Hepatocyte (in vitro differentiated cells): Measurements from ENCODE around the gene HYLS1. TPM values are rescaled to one million over a fixed set of nuclear protein-coding genes. Genes with fewer than 3 reads are reported as not detected.
"Not testable (repeated sequence)": the region's sequence is repeated elsewhere in the genome, so short reads cannot be mapped to it uniquely, and the experiment has no call there.

Experiments used
- DNase-seq: peaks from one replicate; pipeline ENCODE4 v3.0.0-alpha.2; 2016; ENCODE audit warnings: low spot score
- H2AFZ ChIP-seq: fragments of 200-600 bp; sonication (generic); 2 replicates; pipeline ENCODE4 v1.6.0; 2016; ENCODE audit warnings: antibody characterized with exemption, mild to moderate bottlenecking
- H3K27ac ChIP-seq: fragments of 200-600 bp; sonication (generic); 2 replicates; pipeline ENCODE4 v1.5.1; 2016; ENCODE audit warnings: mild to moderate bottlenecking
- H3K27me3 ChIP-seq: fragments of 200-600 bp; sonication (generic); 2 replicates; pipeline ENCODE4 v1.6.1; 2016
- H3K36me3 ChIP-seq: fragments of 200-600 bp; sonication (generic); replicated peaks from 2 replicates; pipeline ENCODE4 v1.5.1; 2016; ENCODE audit warnings: low read depth; ENCODE audit not compliant: insufficient read depth
- H3K4me1 ChIP-seq: fragments of 200-600 bp; sonication (generic); 2 replicates; pipeline ENCODE4 v1.5.1; 2016; ENCODE audit warnings: mild to moderate bottlenecking, moderate library complexity; ENCODE audit not compliant: insufficient read depth
- H3K4me2 ChIP-seq: fragments of 200-600 bp; sonication (generic); 2 replicates; pipeline ENCODE4 v1.6.0; 2016
- H3K4me3 ChIP-seq: fragments of 200-600 bp; sonication (generic); 2 replicates; pipeline ENCODE4 v1.5.1; 2016; ENCODE audit warnings: mild to moderate bottlenecking
- H3K79me2 ChIP-seq: fragments of 200-600 bp; sonication (generic); 2 replicates; pipeline ENCODE4 v1.6.0; 2017; ENCODE audit warnings: mild to moderate bottlenecking
- H3K9me2 ChIP-seq: fragments of 200-600 bp; sonication (generic); replicated peaks from 2 replicates; pipeline ENCODE4 v1.6.0; 2017; ENCODE audit warnings: mild to moderate bottlenecking; ENCODE audit not compliant: insufficient read depth
- H3K9me3 ChIP-seq: fragments of 200-600 bp; sonication (generic); 2 replicates; pipeline ENCODE4 v1.5.1; 2016; ENCODE audit warnings: low read depth, mild to moderate bottlenecking
- H4K20me1 ChIP-seq: fragments of 200-600 bp; sonication (generic); 2 replicates; pipeline ENCODE4 v1.6.0; 2016; ENCODE audit warnings: mild to moderate bottlenecking; ENCODE audit not compliant: insufficient read depth, poor library complexity, severe bottlenecking
- CTCF ChIP-seq: fragments of 200-600 bp; sonication (generic); IDR thresholded peaks from 2 replicates; pipeline ENCODE4 v1.5.1; 2016; ENCODE audit warnings: antibody characterized with exemption, mild to moderate bottlenecking; ENCODE audit not compliant: poor library complexity
- EZH2 ChIP-seq: fragments of 200-600 bp; sonication (generic); IDR thresholded peaks from 2 replicates; pipeline ENCODE4 v1.6.1; 2016; ENCODE audit warnings: antibody characterized with exemption, mild to moderate bottlenecking, borderline replicate concordance
- EZH2phosphoT487 ChIP-seq: fragments of 200-600 bp; sonication (generic); IDR thresholded peaks from one replicate; pipeline ENCODE4 v1.6.1; 2018; ENCODE audit warnings: antibody characterized with exemption, mild to moderate bottlenecking, low read depth, moderate library complexity; ENCODE audit not compliant: unreplicated experiment, severe bottlenecking
- WGBS: methylation state at CpG from one replicate; pipeline ENCODE4 v1.1.6; 2016; ENCODE audit warnings: low lambda C conversion rate; ENCODE audit errors: missing lambda C conversion rate; 5-methylcytosine and 5-hydroxymethylcytosine counted together
- polyA plus RNA-seq: library from polyadenylated mRNA; unstranded; fragments of >200 nt; fragmentation: Nextera tagmentation; extraction: Ambion mirVana; gene quantifications from 2 replicates; pipeline ENCODE4 v1.2.1, GENCODE V29; 2016
- total RNA-seq: library from RNA; depleted of rRNA; stranded (reverse); fragments of >200 nt; gene quantifications from 2 replicates; pipeline ENCODE4 v1.2.3, GENCODE V29; 2014

The HYLS1 gene
- total RNA-seq (4.1 and 5.7 TPM in 2 replicates), polyA plus RNA-seq (4.3 and 5.4 TPM in 2 replicates)

- Histone ChIP-seq H2AFZ (peak within 1 kb of the TSS; percentile 95), H3K79me2 (peaks cover 26% of the 10 kb centered on the region), H3K27me3 (no peaks in the 10 kb centered on the region), H3K4me3 (peak within 1 kb of the TSS; percentile 89), H3K27ac (peak within 1 kb of the TSS; percentile 89), H4K20me1 (no peaks in the 10 kb centered on the region), H3K9me2 (no peaks in the 10 kb centered on the region), H3K4me2 (peak within 1 kb of the TSS; percentile 71), H3K36me3 (no peaks in the 10 kb centered on the region), H3K4me1 (peaks cover 3% of the 10 kb centered on the region), H3K9me3 (no peaks in the 10 kb centered on the region)
- peak; percentile 25 for TF ChIP-seq CTCF
- TF ChIP-seq EZH2phosphoT487, result no peak
- 4% methylated on average over 83 of the region's 91 CpGs for WGBS
- peak; percentile 94 for DNase-seq
Observed at GRCh38 chr11:125887373-125888324, at the start of gene HYLS1. HYLS1 (plus strand) TSS chr11:125887668; CDS start chr11:125899369, 11,701 bp downstream.

GRCh38 chr11:125842321-125842948 is 45.0 kb upstream of the HYLS1 start:
- no peaks in the 10 kb centered on the region for H3K9me2 ChIP-seq
- DNase-seq, result no peak
- H4K20me1 ChIP-seq, result no peaks in the 10 kb centered on the region
- H2AFZ ChIP-seq, result no peak overlapping the region
- H3K27ac ChIP-seq, result no peak overlapping the region
- TF ChIP-seq EZH2 (no peak), CTCF (no peak), EZH2phosphoT487 (no peak)
- no peaks in the 10 kb centered on the region for H3K36me3 ChIP-seq
- no peaks in the 10 kb centered on the region for H3K79me2 ChIP-seq
- no peak overlapping the region for H3K4me3 ChIP-seq
- 76% methylated on average over 3 of the region's 3 CpGs for WGBS
- no peak overlapping the region for H3K4me2 ChIP-seq
- no peaks in the 10 kb centered on the region for H3K27me3 ChIP-seq
- H3K4me1 ChIP-seq, result no peaks in the 10 kb centered on the region
- H3K9me3 ChIP-seq, result no peaks in the 10 kb centered on the region

- Histone ChIP-seq H3K27me3 (no peaks in the 10 kb centered on the region), H3K27ac (no peak overlapping the region), H3K4me1 (no peaks in the 10 kb centered on the region), H3K36me3 (no peaks in the 10 kb centered on the region), H2AFZ (no peak overlapping the region), H3K4me3 (no peak overlapping the region), H4K20me1 (no peaks in the 10 kb centered on the region), H3K9me2 (no peaks in the 10 kb centered on the region), H3K79me2 (no peaks in the 10 kb centered on the region), H3K4me2 (no peak overlapping the region), H3K9me3 (no peaks in the 10 kb centered on the region)
- no peak for DNase-seq
- TF ChIP-seq EZH2 (no peak), CTCF (no peak), EZH2phosphoT487 (no peak)
Observed at GRCh38 chr11:125846188-125846587, 41.3 kb upstream of the HYLS1 start.

- not testable (repeated sequence) for H3K9me3 ChIP-seq, H3K79me2 ChIP-seq, H3K4me2 ChIP-seq, H3K4me1 ChIP-seq, H3K27ac ChIP-seq, H2AFZ ChIP-seq, H3K9me2 ChIP-seq, DNase-seq, H3K36me3 ChIP-seq, H3K4me3 ChIP-seq, H3K27me3 ChIP-seq, H4K20me1 ChIP-seq
- WGBS, result 84% methylated on average over 9 of the region's 9 CpGs
Observed at GRCh38 chr11:125857670-125858069, 29.8 kb upstream of the HYLS1 start.

GRCh38 chr11:125862786-125863185 is 24.7 kb upstream of the HYLS1 start:
- not testable (repeated sequence) for H3K27me3 ChIP-seq, H3K36me3 ChIP-seq, H3K4me3 ChIP-seq, H3K79me2 ChIP-seq, H2AFZ ChIP-seq, H3K27ac ChIP-seq, H3K9me3 ChIP-seq, DNase-seq, H4K20me1 ChIP-seq, H3K4me1 ChIP-seq, H3K9me2 ChIP-seq, H3K4me2 ChIP-seq
- WGBS, result no CpG with 5 or more reads among the region's 33 CpGs

GRCh38 chr11:125865354-125865753 is 22.1 kb upstream of the HYLS1 start:
- H3K36me3 ChIP-seq, H4K20me1 ChIP-seq, H3K4me2 ChIP-seq, H3K4me3 ChIP-seq, H3K9me2 ChIP-seq, H3K79me2 ChIP-seq, H3K9me3 ChIP-seq, H2AFZ ChIP-seq, H3K27me3 ChIP-seq, H3K4me1 ChIP-seq, H3K27ac ChIP-seq, DNase-seq: not testable (repeated sequence)
- WGBS, result 90% methylated on average over 4 of the region's 4 CpGs
